AG04449 (cell line): ENCODE data around the gene SLC5A3.

Source experiments
- CTCF ChIA-PET: fragments of 350-600 bp; formaldehyde crosslinking; extraction: SDS; loops from one replicate; lab custom pipeline; 2021; ENCODE audit warnings: antibody characterized with exemption; lab: Yijun Ruan, JAX
- POLR2A ChIA-PET: fragments of 400-600, 350-600 bp; formaldehyde crosslinking; extraction: SDS; loops from one replicate; lab custom pipeline; 2020; ENCODE audit warnings: antibody characterized with exemption, inconsistent platforms; lab: Yijun Ruan, JAX
- DNase-seq: peaks from one replicate; pipeline ENCODE4 v3.0.0-alpha.2; 2010; ENCODE audit warnings: low read depth, low spot score
- H3K4me3 ChIP-seq: 2 replicates; pipeline ENCODE4 v1.5.1; 2011; ENCODE audit warnings: low read depth, mild to moderate bottlenecking, control low read depth, low read length
- TF ChIP-seq, protein P1 (sequence below): IDR thresholded peaks from one replicate; pipeline ENCODE4 v1.5.1; 2011; ENCODE audit warnings: mild to moderate bottlenecking, moderate library complexity, low read length, control low read depth, inconsistent platforms; ENCODE audit not compliant: insufficient read depth; ENCODE audit errors: missing control alignments

Gene SLC5A3

GRCh38 chr21:34055615-34056014, 17.8 kb upstream of the SLC5A3 start:
- ChIA-PET POLR2A (no interaction called here), CTCF (interaction anchor here (1.0 kb wide), 1 partner anchor 21 kb away, joined by 3 read pairs; no protein-coding TSS in a partner anchor)
- no peak for DNase-seq
- TF ChIP-seq, protein P1, sequence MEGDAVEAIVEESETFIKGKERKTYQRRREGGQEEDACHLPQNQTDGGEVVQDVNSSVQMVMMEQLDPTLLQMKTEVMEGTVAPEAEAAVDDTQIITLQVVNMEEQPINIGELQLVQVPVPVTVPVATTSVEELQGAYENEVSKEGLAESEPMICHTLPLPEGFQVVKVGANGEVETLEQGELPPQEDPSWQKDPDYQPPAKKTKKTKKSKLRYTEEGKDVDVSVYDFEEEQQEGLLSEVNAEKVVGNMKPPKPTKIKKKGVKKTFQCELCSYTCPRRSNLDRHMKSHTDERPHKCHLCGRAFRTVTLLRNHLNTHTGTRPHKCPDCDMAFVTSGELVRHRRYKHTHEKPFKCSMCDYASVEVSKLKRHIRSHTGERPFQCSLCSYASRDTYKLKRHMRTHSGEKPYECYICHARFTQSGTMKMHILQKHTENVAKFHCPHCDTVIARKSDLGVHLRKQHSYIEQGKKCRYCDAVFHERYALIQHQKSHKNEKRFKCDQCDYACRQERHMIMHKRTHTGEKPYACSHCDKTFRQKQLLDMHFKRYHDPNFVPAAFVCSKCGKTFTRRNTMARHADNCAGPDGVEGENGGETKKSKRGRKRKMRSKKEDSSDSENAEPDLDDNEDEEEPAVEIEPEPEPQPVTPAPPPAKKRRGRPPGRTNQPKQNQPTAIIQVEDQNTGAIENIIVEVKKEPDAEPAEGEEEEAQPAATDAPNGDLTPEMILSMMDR, result no peak
- H3K4me3 ChIP-seq, result no peak overlapping the region

DNA sequence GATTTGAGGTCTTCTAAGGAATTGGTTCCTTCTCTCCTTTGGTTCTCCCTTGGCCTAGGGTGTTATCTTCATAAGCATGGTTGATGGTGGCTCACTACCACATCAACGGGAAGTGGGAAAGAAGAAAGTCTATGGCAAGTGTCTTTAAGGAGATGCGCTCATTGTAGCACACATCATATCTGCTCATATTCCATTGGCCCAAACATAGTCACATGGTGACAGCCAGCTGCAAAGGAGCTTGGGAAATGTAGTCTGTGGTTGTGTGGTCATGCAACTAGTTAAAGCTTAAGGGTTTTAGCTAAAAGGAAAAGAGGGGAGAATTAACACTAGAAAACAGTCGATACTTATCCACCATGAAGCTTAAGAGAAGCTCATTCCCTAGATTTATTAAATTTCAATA, 11.4 kb upstream of the SLC5A3 start:
- no peak overlapping the region for H3K4me3 ChIP-seq
- ChIA-PET POLR2A (no interaction called here), CTCF (no interaction called here)
- DNase-seq, result no peak
- TF ChIP-seq, protein P1, result no peak

DNA sequence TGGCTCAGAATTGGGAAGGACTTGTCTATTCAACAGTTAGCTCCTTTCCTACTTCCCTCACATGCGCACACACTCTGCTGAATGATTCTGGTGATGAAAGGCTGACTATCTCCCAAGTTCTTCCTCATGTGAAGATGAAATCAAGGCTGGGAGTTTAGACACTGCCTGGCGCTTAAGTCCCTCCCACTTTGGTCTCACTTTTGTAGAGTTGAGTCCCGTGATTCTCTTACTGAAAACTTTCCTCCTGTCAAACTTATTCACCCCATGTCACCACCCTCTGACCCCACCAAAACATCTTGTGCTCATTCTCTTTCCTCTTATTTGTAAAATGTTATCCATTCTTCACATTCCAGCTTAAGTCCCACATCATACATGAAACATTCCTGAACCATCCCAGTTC, 8.4 kb upstream of the SLC5A3 start:
- ChIA-PET CTCF (interaction anchor here (0.6 to 2.1 kb wide), 2 partner anchors 88 to 141 kb away, joined by 3 to 8 read pairs; no protein-coding TSS in a partner anchor), POLR2A (no interaction called here)
- TF ChIP-seq, protein P1, result no peak
- DNase-seq, result no peak
- H3K4me3 ChIP-seq, result no peak overlapping the region

- H3K4me3 ChIP-seq, result no peak overlapping the region
- no peak for DNase-seq
- TF ChIP-seq, protein P1, result no peak
- ChIA-PET CTCF (interaction anchor here (1.2 kb wide), 1 partner anchor 148 kb away, joined by 4 read pairs; no protein-coding TSS in a partner anchor), POLR2A (no interaction called here)
These were observed 1.7 kb upstream of the SLC5A3 start for GRCh38 chr21:34071683-34072082.

GRCh38 chr21:34072145-34073031, 990 bp upstream of the SLC5A3 start:
- DNase-seq, result no peak
- TF ChIP-seq, protein P1, result no peak
- peak overlapping the region; percentile 58 for H3K4me3 ChIP-seq
- ChIA-PET POLR2A (interaction anchor here (1.5 kb wide), 2 partner anchors 95 to 148 kb away, joined by 6 to 8 read pairs; no protein-coding TSS in a partner anchor), CTCF (interaction anchor here (1.3 to 5.1 kb wide), 3 partner anchors 9 to 271 kb away, joined by 3 to 37 read pairs (median 7); no protein-coding TSS in a partner anchor)

DNA sequence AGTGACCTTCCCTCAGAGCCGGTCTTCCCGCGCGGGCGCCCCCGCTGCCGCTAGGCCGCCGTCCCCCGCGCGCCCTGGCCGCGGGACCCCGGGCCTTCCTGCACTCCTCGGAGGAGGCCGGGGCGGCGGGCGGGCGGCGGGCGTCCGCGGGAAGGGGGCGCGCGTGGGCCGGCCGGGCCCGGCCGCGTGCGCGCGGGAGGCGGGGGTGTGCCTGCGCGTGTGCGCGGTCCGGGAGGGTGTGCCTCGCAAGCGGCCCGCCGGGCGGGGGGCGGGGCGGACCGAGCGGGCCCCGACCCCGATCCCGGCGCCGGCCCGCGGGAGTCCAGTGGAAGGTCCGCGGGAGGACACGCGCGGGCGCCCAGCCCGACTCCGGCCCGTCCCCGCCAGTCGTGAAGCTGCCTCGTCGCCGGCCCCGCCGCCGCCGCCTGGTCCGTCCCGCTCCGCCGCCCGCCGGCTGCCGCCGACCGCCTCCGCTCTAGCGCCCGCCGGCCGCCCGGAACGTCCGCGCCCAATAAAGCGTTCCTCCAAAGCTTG, 438 bp downstream of the SLC5A3 start:
- POLR2A ChIA-PET, result interaction anchor here (0.8 to 1.5 kb wide), 3 partner anchors 96 to 149 kb away, joined by 3 to 8 read pairs (median 6); no protein-coding TSS in a partner anchor
- DNase-seq, result no peak
- H3K4me3 ChIP-seq, result peak overlapping the region; percentile 85
- CTCF ChIA-PET, result interaction anchor here (0.6 to 5.1 kb wide), 8 partner anchors 11 to 280 kb away, joined by 3 to 37 read pairs (median 8); no protein-coding TSS in a partner anchor
- TF ChIP-seq, protein P1, result no peak
